Stimulated activated CD4-positive, alpha-beta T cell treated with anti-CD3 and anti-CD28 coated beads, Interleukin-15, amount 100 ng/mL, for 1 hour (primary cell): ENCODE data around the gene DYRK2.
"Not testable (repeated sequence)": the region's sequence is repeated elsewhere in the genome, so short reads cannot be mapped to it uniquely, and the experiment has no call there.

Experiments used
- DNase-seq, 2 donors: peaks; one replicate each; pipeline ENCODE4 v3.0.0-alpha.2; 2020; ENCODE audit warnings: low read depth in 1 of 2, low spot score in 1 of 2

Gene DYRK2

GRCh38 chr12:67669934-67670631 lies 21.5 kb downstream of the DYRK2 start:
- no peak for DNase-seq

- no peak for DNase-seq
Measured at GRCh38 chr12:67671419-67671818, 22.9 kb downstream of the DYRK2 start.

- DNase-seq: no peak
Measured at GRCh38 chr12:67671892-67672291, 23.3 kb downstream of the DYRK2 start.

GRCh38 chr12:67672507-67672906 lies 24.0 kb downstream of the DYRK2 start:
- DNase-seq: not testable (repeated sequence)

- not testable (repeated sequence) for DNase-seq
Measured at GRCh38 chr12:67673509-67673908, 25.0 kb downstream of the DYRK2 start.

GRCh38 chr12:67674417-67674816 lies 25.9 kb downstream of the DYRK2 start:
- no peak for DNase-seq

- DNase-seq: no peak
Measured at GRCh38 chr12:67676624-67677023, 28.1 kb downstream of the DYRK2 start.

GRCh38 chr12:67677166-67677565 lies 28.6 kb downstream of the DYRK2 start:
- DNase-seq: no peak

GRCh38 chr12:67681105-67681778 lies 32.7 kb downstream of the DYRK2 start:
- no peak for DNase-seq

GRCh38 chr12:67681941-67682620 lies 33.5 kb downstream of the DYRK2 start:
- DNase-seq: no peak

GRCh38 chr12:67689385-67689784 lies 40.8 kb downstream of the DYRK2 start:
- no peak for DNase-seq

- no peak for DNase-seq
Measured at GRCh38 chr12:67690656-67691055, 42.1 kb downstream of the DYRK2 start.

- DNase-seq: no peak
Measured at GRCh38 chr12:67691220-67691619, 42.7 kb downstream of the DYRK2 start.

- DNase-seq: no peak
Measured at GRCh38 chr12:67692135-67692534, 43.6 kb downstream of the DYRK2 start.

- DNase-seq: no peak
Measured at GRCh38 chr12:67692966-67693365, 44.4 kb downstream of the DYRK2 start.

GRCh38 chr12:67693894-67694293 lies 45.3 kb downstream of the DYRK2 start:
- DNase-seq: no peak

- no peak for DNase-seq
Measured at GRCh38 chr12:67694306-67694900, 45.9 kb downstream of the DYRK2 start.

GRCh38 chr12:67695974-67696373 lies 47.4 kb downstream of the DYRK2 start:
- DNase-seq: no peak

GRCh38 chr12:67697443-67697842 lies 48.9 kb downstream of the DYRK2 start:
- DNase-seq: no peak

GRCh38 chr12:67697967-67698366 lies 49.4 kb downstream of the DYRK2 start:
- DNase-seq: no peak

GRCh38 chr12:67698672-67699581 lies 50.4 kb downstream of the DYRK2 start:
- peak in 1 of 2 donors; percentile 5 for DNase-seq
